Hepatocyte (in vitro differentiated cells): ENCODE measurements around the gene C5orf63.

ENCODE experiments used
- CTCF ChIP-seq: fragments of 200-600 bp; sonication (generic); IDR thresholded peaks from 2 replicates; pipeline ENCODE4 v1.5.1; 2016; ENCODE audit warnings: antibody characterized with exemption, mild to moderate bottlenecking; ENCODE audit not compliant: poor library complexity
- EZH2 ChIP-seq: fragments of 200-600 bp; sonication (generic); IDR thresholded peaks from 2 replicates; pipeline ENCODE4 v1.6.1; 2016; ENCODE audit warnings: antibody characterized with exemption, mild to moderate bottlenecking, borderline replicate concordance
- EZH2phosphoT487 ChIP-seq: fragments of 200-600 bp; sonication (generic); IDR thresholded peaks from one replicate; pipeline ENCODE4 v1.6.1; 2018; ENCODE audit warnings: antibody characterized with exemption, mild to moderate bottlenecking, low read depth, moderate library complexity; ENCODE audit not compliant: unreplicated experiment, severe bottlenecking

GRCh38 chr5:127055880-127056653, 17.2 kb downstream of the C5orf63 start:
- TF ChIP-seq CTCF (no peak), EZH2phosphoT487 (no peak), EZH2 (no peak)
